Measurements from ENCODE around the gene MED15. TPM values are rescaled to one million over a fixed set of nuclear protein-coding genes. Genes with fewer than 3 reads are reported as not detected.

The MED15 gene
- total RNA-seq, 3 donors from 2014 or later: 36.6 to 53.1 (median 52.3) TPM

DNA sequence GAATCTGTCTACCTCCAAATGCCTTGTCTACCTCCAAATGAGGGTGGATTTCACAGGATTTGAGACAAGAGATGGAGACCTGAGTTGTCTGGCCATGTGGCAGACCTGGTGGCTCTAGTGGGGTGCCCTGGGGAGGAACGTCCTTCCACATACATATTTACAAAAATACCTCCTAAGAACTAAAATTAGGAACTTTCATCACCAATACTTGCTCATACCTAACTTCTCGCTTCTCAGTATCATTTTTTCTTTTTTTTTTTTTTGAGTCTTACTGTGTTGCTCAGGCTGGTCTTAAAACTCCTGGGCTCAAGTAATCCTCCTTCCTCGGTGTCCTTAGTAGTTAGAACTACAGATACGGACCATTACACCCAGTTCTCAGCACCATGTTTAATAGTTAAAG is 117.9 kb downstream of the MED15 start:
- Histone ChIP-seq H3K4me3 (no peak overlapping the region), H3K27ac (no peak overlapping the region), H3K36me3 (no peaks in the 10 kb centered on the region), H3K9me3 (no peaks in the 10 kb centered on the region), H3K4me1 (no peaks in the 10 kb centered on the region), H3K27me3 (no peaks in the 10 kb centered on the region)
- no peak for DNase-seq (ENCODE audit: low spot score in 2 of 2)
- TF ChIP-seq POLR2A (IDR thresholded peaks at IDR 0.05): no peak
- no peak for TF ChIP-seq POLR2AphosphoS5 (IDR thresholded peaks at IDR 0.05)
- intact Hi-C loops (cut with DNase I; ENCODE audit: low total_unique reads): no loop called here

DNA sequence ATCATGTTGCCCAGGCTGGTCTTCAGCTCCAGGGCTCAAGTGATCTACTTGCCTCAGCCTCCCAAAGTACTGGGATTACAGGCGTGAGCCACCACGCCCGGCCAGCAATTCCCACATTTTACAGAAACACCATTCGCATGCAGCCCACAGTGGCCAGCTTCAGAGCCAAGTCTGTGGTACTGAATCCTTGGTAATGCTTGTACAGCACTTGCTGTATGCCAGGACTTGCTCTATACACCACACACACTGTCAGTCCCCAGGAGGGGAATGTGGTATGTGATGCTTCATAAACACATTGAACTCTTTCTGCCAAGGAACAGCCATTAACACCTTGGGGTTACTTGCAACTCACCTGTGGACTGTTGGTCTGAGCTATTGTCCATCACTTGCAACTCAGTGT is 119.4 kb downstream of the MED15 start:
- Histone ChIP-seq H3K27me3 (no peaks in the 10 kb centered on the region), H3K9me3 (no peaks in the 10 kb centered on the region), H3K4me1 (no peaks in the 10 kb centered on the region), H3K27ac (no peak overlapping the region), H3K36me3 (no peaks in the 10 kb centered on the region), H3K4me3 (no peak overlapping the region)
- no peak for DNase-seq (ENCODE audit: low spot score in 2 of 2)
- no peak for TF ChIP-seq POLR2A (IDR thresholded peaks at IDR 0.05)
- no peak for TF ChIP-seq POLR2AphosphoS5 (IDR thresholded peaks at IDR 0.05)
- TF ChIP-seq, protein P1, sequence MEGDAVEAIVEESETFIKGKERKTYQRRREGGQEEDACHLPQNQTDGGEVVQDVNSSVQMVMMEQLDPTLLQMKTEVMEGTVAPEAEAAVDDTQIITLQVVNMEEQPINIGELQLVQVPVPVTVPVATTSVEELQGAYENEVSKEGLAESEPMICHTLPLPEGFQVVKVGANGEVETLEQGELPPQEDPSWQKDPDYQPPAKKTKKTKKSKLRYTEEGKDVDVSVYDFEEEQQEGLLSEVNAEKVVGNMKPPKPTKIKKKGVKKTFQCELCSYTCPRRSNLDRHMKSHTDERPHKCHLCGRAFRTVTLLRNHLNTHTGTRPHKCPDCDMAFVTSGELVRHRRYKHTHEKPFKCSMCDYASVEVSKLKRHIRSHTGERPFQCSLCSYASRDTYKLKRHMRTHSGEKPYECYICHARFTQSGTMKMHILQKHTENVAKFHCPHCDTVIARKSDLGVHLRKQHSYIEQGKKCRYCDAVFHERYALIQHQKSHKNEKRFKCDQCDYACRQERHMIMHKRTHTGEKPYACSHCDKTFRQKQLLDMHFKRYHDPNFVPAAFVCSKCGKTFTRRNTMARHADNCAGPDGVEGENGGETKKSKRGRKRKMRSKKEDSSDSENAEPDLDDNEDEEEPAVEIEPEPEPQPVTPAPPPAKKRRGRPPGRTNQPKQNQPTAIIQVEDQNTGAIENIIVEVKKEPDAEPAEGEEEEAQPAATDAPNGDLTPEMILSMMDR (IDR thresholded peaks at IDR 0.05): no peak
- intact Hi-C loops (cut with DNase I; ENCODE audit: low total_unique reads): no loop called here

DNA sequence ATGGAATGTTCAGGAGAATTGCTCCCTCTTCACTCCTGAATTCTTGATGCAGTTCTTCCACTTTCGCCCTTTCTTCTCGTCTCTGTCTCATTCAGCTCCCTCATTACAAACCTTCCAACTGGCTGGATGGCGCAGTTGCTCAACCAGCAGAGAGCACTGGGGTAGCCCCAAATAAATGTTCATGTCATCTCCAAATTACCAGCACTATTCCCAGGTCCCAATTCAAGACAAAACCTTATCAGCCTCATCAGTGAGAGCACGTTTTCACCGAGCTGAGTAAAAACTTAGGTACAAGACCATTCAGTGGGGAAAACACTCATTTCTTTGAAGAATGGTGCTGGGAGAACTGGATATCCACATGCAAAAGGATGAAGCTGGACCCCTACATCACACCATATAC is 120.0 kb downstream of the MED15 start:
- DNase-seq (ENCODE audit: low spot score in 2 of 2): no peak
- Histone ChIP-seq H3K27ac (no peak overlapping the region), H3K9me3 (no peaks in the 10 kb centered on the region), H3K4me3 (no peak overlapping the region), H3K27me3 (no peaks in the 10 kb centered on the region), H3K4me1 (no peaks in the 10 kb centered on the region), H3K36me3 (no peaks in the 10 kb centered on the region)
- intact Hi-C loops (cut with DNase I; ENCODE audit: low total_unique reads): no loop called here
- TF ChIP-seq POLR2A (IDR thresholded peaks at IDR 0.05): no peak
- TF ChIP-seq, protein P1 (IDR thresholded peaks at IDR 0.05): no peak
- no peak for TF ChIP-seq POLR2AphosphoS5 (IDR thresholded peaks at IDR 0.05)

DNA sequence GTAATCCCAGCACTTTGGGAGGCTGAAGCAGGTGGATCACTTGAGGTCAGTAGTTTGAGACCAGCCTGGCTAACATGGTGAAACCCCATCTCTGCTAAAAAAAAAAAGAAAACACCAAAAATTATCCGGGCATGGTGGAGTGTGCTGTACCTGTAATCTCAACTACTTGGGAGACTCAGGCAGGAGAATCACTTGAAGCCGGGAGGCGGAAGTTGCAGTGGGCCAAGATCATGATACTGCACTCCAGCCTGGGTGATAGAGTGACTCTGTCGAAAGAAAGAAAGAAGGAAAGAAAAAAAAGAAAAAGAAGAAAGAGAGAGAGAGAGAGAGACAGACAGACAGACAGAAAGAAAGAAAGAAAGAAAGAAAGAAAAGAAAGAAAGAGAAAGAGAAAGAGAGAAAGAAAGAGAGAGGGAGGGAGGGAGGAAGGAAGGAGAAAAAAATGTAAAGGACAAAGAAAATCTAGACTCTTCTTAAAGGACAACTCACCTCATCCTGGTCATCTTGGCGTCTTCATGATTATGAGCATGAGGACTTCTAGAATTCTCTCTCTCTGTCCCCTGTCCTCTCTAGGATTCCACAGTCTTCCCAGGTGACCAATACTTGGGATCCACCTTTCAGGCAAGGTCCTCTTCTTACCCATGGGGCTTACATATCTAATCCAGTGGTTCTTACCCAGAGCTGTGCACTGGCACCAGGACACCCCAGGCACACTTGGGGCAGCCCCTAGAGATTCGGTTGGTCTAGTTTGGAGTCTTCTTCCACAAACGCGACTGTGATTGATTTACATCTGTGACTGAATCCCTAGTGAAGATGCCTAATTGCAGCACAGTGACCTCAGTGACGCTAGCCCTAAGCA is 120.9 kb downstream of the MED15 start:
- no peaks in the 10 kb centered on the region for H3K4me1 ChIP-seq
- TF ChIP-seq, protein P1 (IDR thresholded peaks at IDR 0.05): no peak
- no peak for TF ChIP-seq POLR2AphosphoS5 (IDR thresholded peaks at IDR 0.05)
- TF ChIP-seq POLR2A (IDR thresholded peaks at IDR 0.05): no peak
- no peaks in the 10 kb centered on the region for H3K9me3 ChIP-seq
- no peaks in the 10 kb centered on the region for H3K27me3 ChIP-seq
- intact Hi-C loops (cut with DNase I; ENCODE audit: low total_unique reads): no loop called here
- DNase-seq (ENCODE audit: low spot score in 2 of 2): no peak
- no peak overlapping the region for H3K27ac ChIP-seq
- no peaks in the 10 kb centered on the region for H3K36me3 ChIP-seq
- no peak overlapping the region for H3K4me3 ChIP-seq

DNA sequence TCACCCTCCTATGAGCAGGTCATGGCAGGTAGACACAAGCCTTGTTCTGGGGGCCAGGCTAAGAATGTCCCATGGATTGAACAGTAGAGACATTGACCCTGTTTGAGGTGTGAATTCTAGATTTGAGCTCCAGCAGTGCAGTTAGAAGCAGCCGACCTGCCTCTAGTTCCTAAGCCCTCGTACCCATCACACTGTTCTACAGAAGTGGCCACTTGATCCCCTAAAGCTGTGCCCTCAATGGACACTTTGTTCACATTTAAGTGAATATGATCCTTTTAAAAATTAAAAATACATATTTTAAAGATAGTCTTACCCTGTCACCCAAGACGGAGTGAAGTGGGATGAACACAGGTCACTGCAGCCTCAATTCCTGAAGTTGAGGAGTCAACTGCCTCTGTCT is 122.0 kb downstream of the MED15 start:
- Histone ChIP-seq H3K36me3 (no peaks in the 10 kb centered on the region), H3K4me3 (no peak overlapping the region), H3K9me3 (no peaks in the 10 kb centered on the region), H3K4me1 (no peaks in the 10 kb centered on the region), H3K27me3 (no peaks in the 10 kb centered on the region), H3K27ac (no peak overlapping the region)
- no peak for TF ChIP-seq POLR2A (IDR thresholded peaks at IDR 0.05)
- no peak for TF ChIP-seq POLR2AphosphoS5 (IDR thresholded peaks at IDR 0.05)
- TF ChIP-seq, protein P1 (IDR thresholded peaks at IDR 0.05): no peak
- intact Hi-C loops (cut with DNase I; ENCODE audit: low total_unique reads): no loop called here
- DNase-seq (ENCODE audit: low spot score in 2 of 2): no peak
